Activated naive CD8-positive, alpha-beta T cell treated with anti-CD3 and anti-CD28 coated beads, Interleukin-2, amount 10 ng/mL, durations not matched to agents 7 days and 5 days (primary cell): ENCODE results near the gene ADPRM. TPM values are rescaled to one million over a fixed set of nuclear protein-coding genes. Genes with fewer than 3 reads are reported as not detected.

ENCODE experiments used
- ATAC-seq: fragments of 150-1000 bp; cut with Tn5 transposase; one replicate; pipeline ENCODE4 v1.10.0; 2021; ENCODE audit warnings: low read depth, moderate library complexity
- POLR2A ChIA-PET: fragments of 350-600 bp; sonication (Branson Sonifier 250); formaldehyde crosslinking; loops from one replicate; lab custom pipeline; 2021; ENCODE audit warnings: antibody characterized with exemption; lab: Charles Lee
- DNase-seq: peaks from one replicate; pipeline ENCODE4 v3.0.0; 2021
- H3K27ac Mint-ChIP-seq: one replicate; pipeline ENCODE4 v1.8.0; 2022; ENCODE audit warnings: mild to moderate bottlenecking, mixed read lengths
- H3K27me3 Mint-ChIP-seq: one replicate; pipeline ENCODE4 v1.8.0; 2022; ENCODE audit warnings: mild to moderate bottlenecking, moderate library complexity, mixed read lengths
- H3K36me3 Mint-ChIP-seq: one replicate; pipeline ENCODE4 v1.8.0; 2021; ENCODE audit warnings: mild to moderate bottlenecking, mixed read lengths
- H3K4me1 Mint-ChIP-seq: one replicate; pipeline ENCODE4 v1.8.0; 2021; ENCODE audit warnings: mixed read lengths
- H3K4me3 Mint-ChIP-seq: one replicate; pipeline ENCODE4 v1.8.0; 2022; ENCODE audit warnings: mild to moderate bottlenecking, moderate library complexity, mixed read lengths
- H3K9me3 Mint-ChIP-seq: one replicate; pipeline ENCODE4 v1.8.0; 2021; ENCODE audit warnings: mixed read lengths
- total RNA-seq, 2 experiments: library from RNA; stranded (reverse); gene quantifications; one replicate each; pipeline ENCODE4 v1.2.3, GENCODE V29; 2021

Gene ADPRM
- total RNA-seq, 2 experiments from 2014 or later: 19.3 to 23.9 TPM

- Mint-ChIP-seq H3K27me3 (no peaks in the 10 kb centered on the region), H3K9me3 (no peaks in the 10 kb centered on the region), H3K4me3 (no peak overlapping the region), H3K36me3 (no peaks in the 10 kb centered on the region), H3K4me1 (peaks cover 3% of the 10 kb centered on the region), H3K27ac (no peak overlapping the region)
- POLR2A ChIA-PET: interaction anchor here (1.1 kb wide), 1 partner anchor 8 kb away, joined by 3 read pairs; no protein-coding TSS in a partner anchor
- no peak for ATAC-seq
- no peak for DNase-seq
Measured at GRCh38 chr17:10737736-10738135, 40.3 kb downstream of the ADPRM start.

- Mint-ChIP-seq H3K4me3 (no peak overlapping the region), H3K27ac (no peak overlapping the region), H3K4me1 (peaks cover 3% of the 10 kb centered on the region), H3K9me3 (no peaks in the 10 kb centered on the region), H3K36me3 (no peaks in the 10 kb centered on the region), H3K27me3 (no peaks in the 10 kb centered on the region)
- DNase-seq: no peak
- POLR2A ChIA-PET: no interaction called here
- no peak for ATAC-seq
Measured at GRCh38 chr17:10738521-10739258, 41.3 kb downstream of the ADPRM start.

- Mint-ChIP-seq H3K36me3 (no peaks in the 10 kb centered on the region), H3K4me1 (peaks cover 6% of the 10 kb centered on the region), H3K9me3 (no peaks in the 10 kb centered on the region), H3K27me3 (no peaks in the 10 kb centered on the region), H3K27ac (no peak overlapping the region), H3K4me3 (no peak overlapping the region)
- ATAC-seq: no peak
- DNase-seq: no peak
- POLR2A ChIA-PET: no interaction called here
Measured at GRCh38 chr17:10739386-10739785, 42.0 kb downstream of the ADPRM start.

- no peak overlapping the region for H3K27ac Mint-ChIP-seq
- ATAC-seq (no peak), DNase-seq (no peak)
- no peak overlapping the region for H3K4me3 Mint-ChIP-seq
- H3K9me3 Mint-ChIP-seq: no peaks in the 10 kb centered on the region
- no peaks in the 10 kb centered on the region for H3K36me3 Mint-ChIP-seq
- no peaks in the 10 kb centered on the region for H3K27me3 Mint-ChIP-seq
- peaks cover 9% of the 10 kb centered on the region for H3K4me1 Mint-ChIP-seq
- POLR2A ChIA-PET: no interaction called here
Measured at GRCh38 chr17:10741416-10742135, 44.2 kb downstream of the ADPRM start.

GRCh38 chr17:10742431-10742830 lies 45.0 kb downstream of the ADPRM start:
- H3K27ac Mint-ChIP-seq: no peak overlapping the region
- H3K36me3 Mint-ChIP-seq: no peaks in the 10 kb centered on the region
- peaks cover 7% of the 10 kb centered on the region for H3K4me1 Mint-ChIP-seq
- no peaks in the 10 kb centered on the region for H3K27me3 Mint-ChIP-seq
- no peak for DNase-seq
- ATAC-seq: no peak
- POLR2A ChIA-PET: no interaction called here
- H3K4me3 Mint-ChIP-seq: no peak overlapping the region
- H3K9me3 Mint-ChIP-seq: no peaks in the 10 kb centered on the region

GRCh38 chr17:10743316-10744009 lies 46.1 kb downstream of the ADPRM start:
- no peak overlapping the region for H3K27ac Mint-ChIP-seq
- POLR2A ChIA-PET: no interaction called here
- no peak overlapping the region for H3K4me3 Mint-ChIP-seq

GRCh38 chr17:10744501-10745000 lies 47.2 kb downstream of the ADPRM start:
- ATAC-seq (peak; percentile 97), DNase-seq (no peak)
- Mint-ChIP-seq H3K9me3 (no peaks in the 10 kb centered on the region), H3K27ac (peak overlapping the region; percentile 67), H3K27me3 (peaks cover 3% of the 10 kb centered on the region), H3K4me3 (peak overlapping the region; percentile 53), H3K36me3 (no peaks in the 10 kb centered on the region), H3K4me1 (peaks cover 7% of the 10 kb centered on the region)
- POLR2A ChIA-PET: no interaction called here

More at GRCh38 chr17:10743316-10744009, 46.1 kb downstream of the ADPRM start:
- peaks cover 7% of the 10 kb centered on the region for H3K4me1 Mint-ChIP-seq
- ATAC-seq: no peak
- no peak for DNase-seq
- no peaks in the 10 kb centered on the region for H3K36me3 Mint-ChIP-seq
- no peaks in the 10 kb centered on the region for H3K9me3 Mint-ChIP-seq
- H3K27me3 Mint-ChIP-seq: no peaks in the 10 kb centered on the region

- Mint-ChIP-seq H3K36me3 (no peaks in the 10 kb centered on the region), H3K4me3 (no peak overlapping the region)
Measured at GRCh38 chr17:10745231-10745630, 47.8 kb downstream of the ADPRM start.

GRCh38 chr17:10748531-10749181 lies 51.3 kb downstream of the ADPRM start:
- peaks cover 3% of the 10 kb centered on the region for H3K27me3 Mint-ChIP-seq
- ATAC-seq (no peak), DNase-seq (no peak)
- no peaks in the 10 kb centered on the region for H3K36me3 Mint-ChIP-seq
- POLR2A ChIA-PET: no interaction called here
- no peaks in the 10 kb centered on the region for H3K9me3 Mint-ChIP-seq
- peaks cover 7% of the 10 kb centered on the region for H3K4me1 Mint-ChIP-seq
- H3K27ac Mint-ChIP-seq: no peak overlapping the region
- no peak overlapping the region for H3K4me3 Mint-ChIP-seq

More at GRCh38 chr17:10745231-10745630, 47.8 kb downstream of the ADPRM start:
- POLR2A ChIA-PET: no interaction called here
- Mint-ChIP-seq H3K27me3 (peaks cover 3% of the 10 kb centered on the region), H3K4me1 (peaks cover 7% of the 10 kb centered on the region), H3K27ac (no peak overlapping the region), H3K9me3 (no peaks in the 10 kb centered on the region)
- ATAC-seq (no peak), DNase-seq (no peak)

- no peak overlapping the region for H3K27ac Mint-ChIP-seq
- no peak overlapping the region for H3K4me3 Mint-ChIP-seq
- DNase-seq (no peak), ATAC-seq (no peak)
- H3K9me3 Mint-ChIP-seq: no peaks in the 10 kb centered on the region
- H3K27me3 Mint-ChIP-seq: peaks cover 3% of the 10 kb centered on the region
- no peaks in the 10 kb centered on the region for H3K36me3 Mint-ChIP-seq
- POLR2A ChIA-PET: no interaction called here
- H3K4me1 Mint-ChIP-seq: no peaks in the 10 kb centered on the region
Measured at GRCh38 chr17:10750210-10750609, 52.8 kb downstream of the ADPRM start.

- no peak for DNase-seq
- H3K27ac Mint-ChIP-seq: no peak overlapping the region
- no peaks in the 10 kb centered on the region for H3K36me3 Mint-ChIP-seq
- POLR2A ChIA-PET: no interaction called here
- no peak overlapping the region for H3K4me3 Mint-ChIP-seq
- H3K9me3 Mint-ChIP-seq: no peaks in the 10 kb centered on the region
- ATAC-seq: no peak
- no peaks in the 10 kb centered on the region for H3K4me1 Mint-ChIP-seq
- peaks cover 5% of the 10 kb centered on the region for H3K27me3 Mint-ChIP-seq
Measured at GRCh38 chr17:10751563-10751962, 54.2 kb downstream of the ADPRM start.

GRCh38 chr17:10752696-10753095 lies 55.3 kb downstream of the ADPRM start:
- no peak overlapping the region for H3K4me3 Mint-ChIP-seq
- POLR2A ChIA-PET: no interaction called here
- H3K27ac Mint-ChIP-seq: no peak overlapping the region
- ATAC-seq (no peak), DNase-seq (no peak)
- no peaks in the 10 kb centered on the region for H3K9me3 Mint-ChIP-seq
- H3K36me3 Mint-ChIP-seq: no peaks in the 10 kb centered on the region
- H3K27me3 Mint-ChIP-seq: peaks cover 5% of the 10 kb centered on the region
- H3K4me1 Mint-ChIP-seq: no peaks in the 10 kb centered on the region

GRCh38 chr17:10754109-10754508 lies 56.7 kb downstream of the ADPRM start:
- Mint-ChIP-seq H3K4me3 (no peak overlapping the region), H3K27me3 (peaks cover 5% of the 10 kb centered on the region), H3K36me3 (no peaks in the 10 kb centered on the region), H3K27ac (no peak overlapping the region), H3K9me3 (no peaks in the 10 kb centered on the region), H3K4me1 (no peaks in the 10 kb centered on the region)
- POLR2A ChIA-PET: no interaction called here
- no peak for DNase-seq
- no peak for ATAC-seq
